Natural killer cell (primary cell): Measurements from ENCODE around the gene EPB41L4A. TPM values are rescaled to one million over a fixed set of nuclear protein-coding genes. Genes with fewer than 3 reads are reported as not detected.

Experiments
- ATAC-seq, 3 donors: fragments of 150-1000 bp in 2 of 3; fragments of 200-7000 bp in 1 of 3; cut with Tn5 transposase; 1 replicate in 1 of 3; 2 replicates in 2 of 3; pipeline ENCODE4 v1.10.0; 2021; ENCODE audit warnings: mild to moderate bottlenecking in 2 of 3, moderate library complexity in 2 of 3
- DNase-seq, 2 donors: peaks; one replicate each; pipeline versions ENCODE4 v3.0.0 to v3.0.0-alpha.2; 2013 to 2021; ENCODE audit warnings: mixed read lengths in 1 of 2
- H3K27ac ChIP-seq: one replicate; pipeline ENCODE4 v1.5.1; 2013; ENCODE audit warnings: mild to moderate bottlenecking, low read length
- H3K27me3 ChIP-seq: one replicate; pipeline ENCODE4 v1.6.1; 2013; ENCODE audit warnings: low read length; ENCODE audit not compliant: control insufficient read depth, insufficient read depth
- H3K36me3 ChIP-seq: one replicate; pipeline ENCODE4 v1.6.1; 2013; ENCODE audit warnings: low read length; ENCODE audit not compliant: control insufficient read depth, insufficient read depth
- H3K4me1 ChIP-seq: one replicate; pipeline ENCODE4 v1.6.1; 2013; ENCODE audit warnings: low read length; ENCODE audit not compliant: control insufficient read depth, insufficient read depth
- H3K4me3 ChIP-seq: one replicate; pipeline ENCODE4 v1.5.1; 2013; ENCODE audit warnings: low read length
- H3K9me3 ChIP-seq: one replicate; pipeline ENCODE4 v1.6.1; 2013; ENCODE audit warnings: low read length; ENCODE audit not compliant: control insufficient read depth, insufficient read depth
- H3K27ac Mint-ChIP-seq, 2 donors: one replicate each; pipeline ENCODE4 v1.8.0; 2022; ENCODE audit warnings: mild to moderate bottlenecking in 2 of 2, mixed read lengths in 2 of 2, moderate library complexity in 1 of 2
- H3K27me3 Mint-ChIP-seq, 2 donors: one replicate each; pipeline ENCODE4 v1.8.0; 2022; ENCODE audit warnings: low read depth in 2 of 2, mixed read lengths in 2 of 2
- H3K36me3 Mint-ChIP-seq: one replicate; pipeline ENCODE4 v1.8.0; 2022; ENCODE audit warnings: mixed read lengths
- H3K4me1 Mint-ChIP-seq, 2 donors: one replicate each; pipeline ENCODE4 v1.8.0; 2022; ENCODE audit warnings: mixed read lengths in 2 of 2
- H3K4me3 Mint-ChIP-seq: one replicate; pipeline ENCODE4 v1.8.0; 2022; ENCODE audit warnings: mild to moderate bottlenecking, moderate library complexity, mixed read lengths
- H3K9me3 Mint-ChIP-seq, 2 donors: one replicate each; pipeline ENCODE4 v1.8.0; 2022; ENCODE audit warnings: mixed read lengths in 2 of 2
- CTCF ChIP-seq: fragments of 200-600 bp; IDR thresholded peaks from one replicate; pipeline ENCODE4 v1.8.0; 2022; ENCODE audit warnings: antibody characterized with exemption
- WGBS: methylation state at CpG from one replicate; pipeline ENCODE4 v1.1.7; 2013; ENCODE audit warnings: missing lambda C conversion rate; ENCODE audit not compliant: insufficient coverage; 5-methylcytosine and 5-hydroxymethylcytosine counted together
- intact Hi-C: fragments of 100-400 bp; cut with micrococcal nuclease; formaldehyde crosslinking; loops from one replicate; pipeline ENCODE4 v1.14.2; 2022
- total RNA-seq, 4 donors: library from RNA; stranded (reverse); fragments of 120-200 nt in 1 of 4; gene quantifications; one replicate each; pipeline versions ENCODE4 v1.2.3 to v1.2.4, GENCODE V29; 2013 to 2022

Gene EPB41L4A
- total RNA-seq, 3 donors from 2014 or later (not counting 1 experiment from before 2014, with no cell fraction given), result 21.9 to 30.4 (median 22.1) TPM

- DNase-seq (no peak), ATAC-seq (no peak)
- Histone ChIP-seq H3K27me3 (no peaks in the 10 kb centered on the region), H3K27ac (no peak overlapping the region), H3K4me1 (no peaks in the 10 kb centered on the region), H3K36me3 (no peaks in the 10 kb centered on the region), H3K9me3 (no peaks in the 10 kb centered on the region), H3K4me3 (no peak overlapping the region)
- H3K27ac Mint-ChIP-seq, result no peak overlapping the region
- TF ChIP-seq CTCF, result no peak
- no peak overlapping the region for H3K4me3 Mint-ChIP-seq
- H3K36me3 Mint-ChIP-seq, result no peaks in the 10 kb centered on the region
- WGBS, result 90% methylated on average over 4 of the region's 4 CpGs
- intact Hi-C loops, result no loop called here
- H3K9me3 Mint-ChIP-seq, result no peaks in the 10 kb centered on the region
- H3K27me3 Mint-ChIP-seq, result peaks cover 12 to 14% of the 10 kb centered on the region in 2 donors
- H3K4me1 Mint-ChIP-seq, result no peaks in the 10 kb centered on the region
Measured at GRCh38 chr5:112126982-112127381, 292.1 kb downstream of the EPB41L4A start.

GRCh38 chr5:112125903-112126302 lies 293.2 kb downstream of the EPB41L4A start:
- ATAC-seq (no peak), DNase-seq (no peak)
- Histone ChIP-seq H3K9me3 (no peaks in the 10 kb centered on the region), H3K4me3 (no peak overlapping the region), H3K36me3 (no peaks in the 10 kb centered on the region), H3K4me1 (no peaks in the 10 kb centered on the region), H3K27ac (no peak overlapping the region), H3K27me3 (no peaks in the 10 kb centered on the region)
- Mint-ChIP-seq H3K9me3 (peaks cover 2 to 3% of the 10 kb centered on the region in 2 donors), H3K4me1 (no peaks in the 10 kb centered on the region), H3K36me3 (no peaks in the 10 kb centered on the region), H3K27me3 (peaks cover 16 to 21% of the 10 kb centered on the region in 2 donors), H3K27ac (no peak overlapping the region), H3K4me3 (no peak overlapping the region)
- no peak for TF ChIP-seq CTCF
- 94% methylated on average over 2 of the region's 2 CpGs for WGBS
- intact Hi-C loops, result no loop called here

- WGBS, result no CpG with 5 or more reads among the region's 3 CpGs
- H3K36me3 ChIP-seq, result no peaks in the 10 kb centered on the region
- intact Hi-C loops, result no loop called here
- H3K36me3 Mint-ChIP-seq, result no peaks in the 10 kb centered on the region
- H3K27ac ChIP-seq, result no peak overlapping the region
- no peak overlapping the region for H3K27ac Mint-ChIP-seq
- H3K4me3 ChIP-seq, result no peak overlapping the region
- no peaks in the 10 kb centered on the region for H3K4me1 Mint-ChIP-seq
- H3K4me1 ChIP-seq, result no peaks in the 10 kb centered on the region
- DNase-seq, result no peak
- peaks cover 2 to 3% of the 10 kb centered on the region in 2 donors for H3K9me3 Mint-ChIP-seq
- H3K4me3 Mint-ChIP-seq, result no peak overlapping the region
- no peak for ATAC-seq
- peaks cover 16 to 21% of the 10 kb centered on the region in 2 donors for H3K27me3 Mint-ChIP-seq
- TF ChIP-seq CTCF, result no peak
- H3K9me3 ChIP-seq, result peaks cover 4% of the 10 kb centered on the region
- no peaks in the 10 kb centered on the region for H3K27me3 ChIP-seq
Measured at GRCh38 chr5:112124788-112125187, 294.3 kb downstream of the EPB41L4A start.

- Histone ChIP-seq H3K27ac (no peak overlapping the region), H3K4me1 (no peaks in the 10 kb centered on the region), H3K27me3 (no peaks in the 10 kb centered on the region), H3K36me3 (no peaks in the 10 kb centered on the region), H3K4me3 (no peak overlapping the region), H3K9me3 (peaks cover 4% of the 10 kb centered on the region)
- Mint-ChIP-seq H3K9me3 (peaks cover 2 to 3% of the 10 kb centered on the region in 2 donors), H3K27me3 (peaks cover 16 to 20% of the 10 kb centered on the region in 2 donors), H3K4me3 (no peak overlapping the region), H3K4me1 (no peaks in the 10 kb centered on the region), H3K27ac (no peak overlapping the region), H3K36me3 (no peaks in the 10 kb centered on the region)
- ATAC-seq (no peak), DNase-seq (no peak)
- TF ChIP-seq CTCF, result no peak
- intact Hi-C loops, result no loop called here
- 85% methylated on average over 2 of the region's 2 CpGs for WGBS
Measured at GRCh38 chr5:112123086-112123485, 296.0 kb downstream of the EPB41L4A start.
